GM12801 (cell line): ENCODE results near the gene SLC28A2.

ENCODE experiments used
- CTCF ChIP-seq: IDR thresholded peaks from one replicate; pipeline ENCODE4 v1.5.1; 2011; ENCODE audit warnings: control low read depth; ENCODE audit not compliant: insufficient read length; ENCODE audit errors: extremely low read depth

The SLC28A2 gene

GRCh38 chr15:45225506-45226273 lies 26.3 kb upstream of the SLC28A2 start:
- TF ChIP-seq CTCF, result no peak

- TF ChIP-seq CTCF, result no peak
Measured at GRCh38 chr15:45228931-45229330, 23.1 kb upstream of the SLC28A2 start.

GRCh38 chr15:45230245-45230965 lies 21.6 kb upstream of the SLC28A2 start:
- no peak for TF ChIP-seq CTCF

GRCh38 chr15:45231132-45231531 lies 20.9 kb upstream of the SLC28A2 start:
- TF ChIP-seq CTCF, result no peak

- TF ChIP-seq CTCF, result no peak
Measured at GRCh38 chr15:45231864-45232562, 20.0 kb upstream of the SLC28A2 start.

GRCh38 chr15:45234562-45235235 lies 17.3 kb upstream of the SLC28A2 start:
- TF ChIP-seq CTCF, result no peak

GRCh38 chr15:45242289-45242688 lies 9.7 kb upstream of the SLC28A2 start:
- no peak for TF ChIP-seq CTCF
